ENCODE data around the gene TYK2. TPM values are rescaled to one million over a fixed set of nuclear protein-coding genes. Genes with fewer than 3 reads are reported as not detected.

Gene TYK2
- total and polyA plus RNA-seq, 4 donors, result 47.9 to 63.1 (median 59.6) TPM

DNA sequence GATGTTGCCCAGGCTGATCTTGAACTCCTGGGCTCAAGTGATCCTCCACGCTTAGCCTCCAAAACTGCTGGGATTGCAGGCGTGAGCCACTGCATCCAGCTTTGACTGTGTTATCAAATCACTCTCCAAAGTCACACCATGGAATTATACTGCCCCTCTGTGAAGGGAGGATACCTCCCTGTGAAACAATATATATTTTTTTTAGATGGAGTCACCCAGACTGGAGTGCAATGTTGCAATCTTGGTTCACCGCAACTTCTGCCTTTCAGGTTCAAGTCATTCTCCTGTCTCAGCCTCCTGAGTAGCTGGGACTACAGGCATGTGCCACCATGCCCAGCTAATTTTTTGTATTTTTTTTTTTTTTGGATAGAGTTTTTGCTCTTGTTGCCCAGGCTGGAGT is 7.7 kb downstream of the TYK2 start:
- WGBS, result 91% methylated on average over 3 of the region's 3 CpGs
- no peak for TF ChIP-seq EGR1 (IDR thresholded peaks at IDR 0.05; ENCODE audit: low read depth in 2 of 2)
- TF ChIP-seq HNF4A (conservative IDR thresholded peaks at IDR 0.05), result no peak
- TF ChIP-seq, protein P1, sequence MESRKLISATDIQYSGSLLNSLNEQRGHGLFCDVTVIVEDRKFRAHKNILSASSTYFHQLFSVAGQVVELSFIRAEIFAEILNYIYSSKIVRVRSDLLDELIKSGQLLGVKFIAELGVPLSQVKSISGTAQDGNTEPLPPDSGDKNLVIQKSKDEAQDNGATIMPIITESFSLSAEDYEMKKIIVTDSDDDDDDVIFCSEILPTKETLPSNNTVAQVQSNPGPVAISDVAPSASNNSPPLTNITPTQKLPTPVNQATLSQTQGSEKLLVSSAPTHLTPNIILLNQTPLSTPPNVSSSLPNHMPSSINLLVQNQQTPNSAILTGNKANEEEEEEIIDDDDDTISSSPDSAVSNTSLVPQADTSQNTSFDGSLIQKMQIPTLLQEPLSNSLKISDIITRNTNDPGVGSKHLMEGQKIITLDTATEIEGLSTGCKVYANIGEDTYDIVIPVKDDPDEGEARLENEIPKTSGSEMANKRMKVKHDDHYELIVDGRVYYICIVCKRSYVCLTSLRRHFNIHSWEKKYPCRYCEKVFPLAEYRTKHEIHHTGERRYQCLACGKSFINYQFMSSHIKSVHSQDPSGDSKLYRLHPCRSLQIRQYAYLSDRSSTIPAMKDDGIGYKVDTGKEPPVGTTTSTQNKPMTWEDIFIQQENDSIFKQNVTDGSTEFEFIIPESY (IDR thresholded peaks at IDR 0.05), result no peak
- TF ChIP-seq, protein P2, sequence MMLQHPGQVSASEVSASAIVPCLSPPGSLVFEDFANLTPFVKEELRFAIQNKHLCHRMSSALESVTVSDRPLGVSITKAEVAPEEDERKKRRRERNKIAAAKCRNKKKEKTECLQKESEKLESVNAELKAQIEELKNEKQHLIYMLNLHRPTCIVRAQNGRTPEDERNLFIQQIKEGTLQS (IDR thresholded peaks at IDR 0.05), result no peak
- TF ChIP-seq FOXA2 (IDR thresholded peaks at IDR 0.05), result no peak
- TF ChIP-seq, protein P3, sequence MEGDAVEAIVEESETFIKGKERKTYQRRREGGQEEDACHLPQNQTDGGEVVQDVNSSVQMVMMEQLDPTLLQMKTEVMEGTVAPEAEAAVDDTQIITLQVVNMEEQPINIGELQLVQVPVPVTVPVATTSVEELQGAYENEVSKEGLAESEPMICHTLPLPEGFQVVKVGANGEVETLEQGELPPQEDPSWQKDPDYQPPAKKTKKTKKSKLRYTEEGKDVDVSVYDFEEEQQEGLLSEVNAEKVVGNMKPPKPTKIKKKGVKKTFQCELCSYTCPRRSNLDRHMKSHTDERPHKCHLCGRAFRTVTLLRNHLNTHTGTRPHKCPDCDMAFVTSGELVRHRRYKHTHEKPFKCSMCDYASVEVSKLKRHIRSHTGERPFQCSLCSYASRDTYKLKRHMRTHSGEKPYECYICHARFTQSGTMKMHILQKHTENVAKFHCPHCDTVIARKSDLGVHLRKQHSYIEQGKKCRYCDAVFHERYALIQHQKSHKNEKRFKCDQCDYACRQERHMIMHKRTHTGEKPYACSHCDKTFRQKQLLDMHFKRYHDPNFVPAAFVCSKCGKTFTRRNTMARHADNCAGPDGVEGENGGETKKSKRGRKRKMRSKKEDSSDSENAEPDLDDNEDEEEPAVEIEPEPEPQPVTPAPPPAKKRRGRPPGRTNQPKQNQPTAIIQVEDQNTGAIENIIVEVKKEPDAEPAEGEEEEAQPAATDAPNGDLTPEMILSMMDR (IDR thresholded peaks at IDR 0.05; ENCODE audit: low read depth, low read length, missing input control), result no peak
- TF ChIP-seq, protein P4, sequence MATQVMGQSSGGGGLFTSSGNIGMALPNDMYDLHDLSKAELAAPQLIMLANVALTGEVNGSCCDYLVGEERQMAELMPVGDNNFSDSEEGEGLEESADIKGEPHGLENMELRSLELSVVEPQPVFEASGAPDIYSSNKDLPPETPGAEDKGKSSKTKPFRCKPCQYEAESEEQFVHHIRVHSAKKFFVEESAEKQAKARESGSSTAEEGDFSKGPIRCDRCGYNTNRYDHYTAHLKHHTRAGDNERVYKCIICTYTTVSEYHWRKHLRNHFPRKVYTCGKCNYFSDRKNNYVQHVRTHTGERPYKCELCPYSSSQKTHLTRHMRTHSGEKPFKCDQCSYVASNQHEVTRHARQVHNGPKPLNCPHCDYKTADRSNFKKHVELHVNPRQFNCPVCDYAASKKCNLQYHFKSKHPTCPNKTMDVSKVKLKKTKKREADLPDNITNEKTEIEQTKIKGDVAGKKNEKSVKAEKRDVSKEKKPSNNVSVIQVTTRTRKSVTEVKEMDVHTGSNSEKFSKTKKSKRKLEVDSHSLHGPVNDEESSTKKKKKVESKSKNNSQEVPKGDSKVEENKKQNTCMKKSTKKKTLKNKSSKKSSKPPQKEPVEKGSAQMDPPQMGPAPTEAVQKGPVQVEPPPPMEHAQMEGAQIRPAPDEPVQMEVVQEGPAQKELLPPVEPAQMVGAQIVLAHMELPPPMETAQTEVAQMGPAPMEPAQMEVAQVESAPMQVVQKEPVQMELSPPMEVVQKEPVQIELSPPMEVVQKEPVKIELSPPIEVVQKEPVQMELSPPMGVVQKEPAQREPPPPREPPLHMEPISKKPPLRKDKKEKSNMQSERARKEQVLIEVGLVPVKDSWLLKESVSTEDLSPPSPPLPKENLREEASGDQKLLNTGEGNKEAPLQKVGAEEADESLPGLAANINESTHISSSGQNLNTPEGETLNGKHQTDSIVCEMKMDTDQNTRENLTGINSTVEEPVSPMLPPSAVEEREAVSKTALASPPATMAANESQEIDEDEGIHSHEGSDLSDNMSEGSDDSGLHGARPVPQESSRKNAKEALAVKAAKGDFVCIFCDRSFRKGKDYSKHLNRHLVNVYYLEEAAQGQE (IDR thresholded peaks at IDR 0.05), result no peak
- no peak for TF ChIP-seq HNF4G (IDR thresholded peaks at IDR 0.05)
- no peak for TF ChIP-seq GABPA (IDR thresholded peaks at IDR 0.05 in 1 of 2, conservative IDR thresholded peaks at IDR 0.05 in 1 of 2)
- TF ChIP-seq, protein P5, sequence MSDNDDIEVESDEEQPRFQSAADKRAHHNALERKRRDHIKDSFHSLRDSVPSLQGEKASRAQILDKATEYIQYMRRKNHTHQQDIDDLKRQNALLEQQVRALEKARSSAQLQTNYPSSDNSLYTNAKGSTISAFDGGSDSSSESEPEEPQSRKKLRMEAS (IDR thresholded peaks at IDR 0.05), result no peak
- H3K4me3 ChIP-seq (ENCODE audit: low read depth in 1 of 3, low read length in 3 of 3), result no peak overlapping the region
- no peaks in the 10 kb centered on the region for H3K27me3 ChIP-seq (ENCODE audit: control insufficient read depth in 4 of 4, insufficient read depth in 4 of 4, low read length in 3 of 4)
- peaks cover 0 to 1% (median 0%) of the 10 kb centered on the region in 4 donors for H3K4me1 ChIP-seq (ENCODE audit: control insufficient read depth in 4 of 4, insufficient read depth in 4 of 4, low read length in 3 of 4)
- peaks cover 7 to 22% (median 15%) of the 10 kb centered on the region in 4 donors for H3K36me3 ChIP-seq (ENCODE audit: control insufficient read depth in 4 of 4, insufficient read depth in 3 of 4, low read depth in 1 of 4, low read length in 3 of 4)
- no peak for DNase-seq (ENCODE audit: low spot score)
- H3K9me3 ChIP-seq (ENCODE audit: control insufficient read depth in 4 of 4, low read length in 3 of 4), result no peaks in the 10 kb centered on the region
- H3K27ac ChIP-seq (ENCODE audit: low read depth in 1 of 2, low read length in 2 of 2), result no peak overlapping the region
- no peak overlapping the region for H3K9ac ChIP-seq (ENCODE audit: low read depth in 1 of 2, low read length in 2 of 2)

DNA sequence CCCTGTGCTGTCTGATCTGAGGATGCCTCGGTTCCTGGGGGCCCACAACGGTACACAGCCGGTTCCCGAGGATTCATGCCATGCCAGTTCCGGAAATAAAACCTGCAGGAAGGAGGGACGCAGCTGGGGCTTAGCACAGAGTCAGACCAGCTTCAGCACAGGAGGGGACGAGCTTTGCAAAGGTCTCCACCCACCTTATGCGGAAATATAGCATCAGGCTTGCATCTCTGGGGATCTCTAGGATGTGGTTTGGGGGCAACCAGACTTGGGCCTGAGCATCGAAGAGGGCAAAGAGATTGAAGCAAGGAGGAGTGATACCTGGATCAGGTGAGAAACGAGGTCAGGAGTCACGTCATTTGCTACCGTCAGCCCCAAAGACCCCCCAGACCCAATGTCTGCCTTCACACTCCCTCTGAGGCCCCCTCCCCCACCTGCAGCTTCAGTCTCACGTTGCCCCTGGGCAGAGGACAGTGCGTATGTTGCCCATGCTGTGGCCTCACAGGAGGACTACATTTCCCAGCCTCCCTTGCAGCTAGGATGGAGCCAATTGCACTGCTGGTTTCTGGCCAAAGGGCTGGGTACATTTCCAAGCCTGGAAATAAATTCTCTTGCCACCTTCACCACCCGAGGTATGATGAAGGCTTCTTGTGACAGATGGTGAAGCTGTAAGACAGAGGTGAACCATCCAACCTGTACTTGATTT is 12.1 kb downstream of the TYK2 start:
- no peaks in the 10 kb centered on the region for H3K9me3 ChIP-seq (ENCODE audit: control insufficient read depth in 4 of 4, low read length in 3 of 4)
- no peak overlapping the region for H3K27ac ChIP-seq (ENCODE audit: low read depth in 1 of 2, low read length in 2 of 2)
- H3K27me3 ChIP-seq (ENCODE audit: control insufficient read depth in 4 of 4, insufficient read depth in 4 of 4, low read length in 3 of 4), result no peaks in the 10 kb centered on the region
- H3K9ac ChIP-seq (ENCODE audit: low read depth in 1 of 2, low read length in 2 of 2), result no peak overlapping the region
- no peak for DNase-seq (ENCODE audit: low spot score)
- no peak overlapping the region for H3K4me3 ChIP-seq (ENCODE audit: low read depth in 1 of 3, low read length in 3 of 3)
- 89% methylated on average over 15 of the region's 15 CpGs for WGBS
- H3K4me1 ChIP-seq (ENCODE audit: control insufficient read depth in 4 of 4, insufficient read depth in 4 of 4, low read length in 3 of 4), result peaks cover 0 to 5% (median 3%) of the 10 kb centered on the region in 4 donors
- peaks cover 14 to 48% (median 29%) of the 10 kb centered on the region in 4 donors for H3K36me3 ChIP-seq (ENCODE audit: control insufficient read depth in 4 of 4, insufficient read depth in 3 of 4, low read depth in 1 of 4, low read length in 3 of 4)
- no peak for TF ChIP-seq YY1 (IDR thresholded peaks at IDR 0.05)
- no peak for TF ChIP-seq HNF4A (conservative IDR thresholded peaks at IDR 0.05)
- TF ChIP-seq, protein P2 (IDR thresholded peaks at IDR 0.05), result no peak
- TF ChIP-seq, protein P3 (IDR thresholded peaks at IDR 0.05; ENCODE audit: low read depth, low read length, missing input control), result no peak
- TF ChIP-seq NR2F2 (IDR thresholded peaks at IDR 0.05), result no peak
- no peak for TF ChIP-seq RAD21 (IDR thresholded peaks at IDR 0.05)
- TF ChIP-seq, protein P4 (IDR thresholded peaks at IDR 0.05), result no peak
- no peak for TF ChIP-seq FOXA2 (IDR thresholded peaks at IDR 0.05)
- TF ChIP-seq TAF1 (conservative IDR thresholded peaks at IDR 0.05), result no peak
- TF ChIP-seq SP1 (IDR thresholded peaks at IDR 0.05), result no peak

Data from liver (tissue), 9 donors.